SU-DHL-6 (cell line): ENCODE results near the gene EFCAB6.

Experiments used
- CTCF ChIP-seq: fragments of 200-600 bp; sonication (generic); IDR thresholded peaks from one replicate; pipeline ENCODE4 v1.5.1; 2017; ENCODE audit warnings: antibody characterized with exemption, mild to moderate bottlenecking, low read length, moderate library complexity; ENCODE audit not compliant: insufficient read depth, poor library complexity, severe bottlenecking
- EZH2phosphoT487 ChIP-seq: fragments of 200-600 bp; sonication (generic), shearing (Covaris generic); conservative IDR thresholded peaks from 2 replicates; pipeline ENCODE4 v1.6.1; 2018; ENCODE audit warnings: mild to moderate bottlenecking, antibody characterized with exemption, low read length, moderate library complexity, mixed read lengths

DNA sequence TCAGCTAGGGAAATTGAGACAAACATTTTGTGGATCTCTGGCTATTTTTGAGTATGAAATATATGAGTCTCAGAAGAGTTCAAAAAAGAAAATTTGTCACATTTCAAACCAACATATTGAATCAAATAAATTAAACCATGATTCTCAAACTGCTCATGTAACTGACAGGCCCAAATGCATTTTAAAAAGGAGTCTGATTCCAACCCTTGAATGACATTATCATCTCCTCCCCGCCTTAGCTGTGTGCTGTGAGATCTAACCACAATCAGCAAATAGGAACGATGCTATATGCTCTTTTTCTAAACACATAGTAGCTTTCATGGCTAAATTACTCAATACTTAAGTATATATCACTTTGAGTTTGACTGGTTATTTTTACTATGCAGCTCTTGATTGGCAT, 57.1 kb downstream of the EFCAB6 start:
- TF ChIP-seq CTCF (no peak), EZH2phosphoT487 (no peak)
